Activated T-cell treated with anti-CD3 and anti-CD28 coated beads for 4 hours (primary cell): ENCODE measurements around the gene CYP2W1.
"Not testable (repeated sequence)": the region's sequence is repeated elsewhere in the genome, so short reads cannot be mapped to it uniquely, and the experiment has no call there.

Experiments
- DNase-seq: peaks from one replicate; pipeline ENCODE4 v3.0.0-alpha.2; 2020

The CYP2W1 gene, protein sequence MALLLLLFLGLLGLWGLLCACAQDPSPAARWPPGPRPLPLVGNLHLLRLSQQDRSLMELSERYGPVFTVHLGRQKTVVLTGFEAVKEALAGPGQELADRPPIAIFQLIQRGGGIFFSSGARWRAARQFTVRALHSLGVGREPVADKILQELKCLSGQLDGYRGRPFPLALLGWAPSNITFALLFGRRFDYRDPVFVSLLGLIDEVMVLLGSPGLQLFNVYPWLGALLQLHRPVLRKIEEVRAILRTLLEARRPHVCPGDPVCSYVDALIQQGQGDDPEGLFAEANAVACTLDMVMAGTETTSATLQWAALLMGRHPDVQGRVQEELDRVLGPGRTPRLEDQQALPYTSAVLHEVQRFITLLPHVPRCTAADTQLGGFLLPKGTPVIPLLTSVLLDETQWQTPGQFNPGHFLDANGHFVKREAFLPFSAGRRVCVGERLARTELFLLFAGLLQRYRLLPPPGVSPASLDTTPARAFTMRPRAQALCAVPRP

DNA sequence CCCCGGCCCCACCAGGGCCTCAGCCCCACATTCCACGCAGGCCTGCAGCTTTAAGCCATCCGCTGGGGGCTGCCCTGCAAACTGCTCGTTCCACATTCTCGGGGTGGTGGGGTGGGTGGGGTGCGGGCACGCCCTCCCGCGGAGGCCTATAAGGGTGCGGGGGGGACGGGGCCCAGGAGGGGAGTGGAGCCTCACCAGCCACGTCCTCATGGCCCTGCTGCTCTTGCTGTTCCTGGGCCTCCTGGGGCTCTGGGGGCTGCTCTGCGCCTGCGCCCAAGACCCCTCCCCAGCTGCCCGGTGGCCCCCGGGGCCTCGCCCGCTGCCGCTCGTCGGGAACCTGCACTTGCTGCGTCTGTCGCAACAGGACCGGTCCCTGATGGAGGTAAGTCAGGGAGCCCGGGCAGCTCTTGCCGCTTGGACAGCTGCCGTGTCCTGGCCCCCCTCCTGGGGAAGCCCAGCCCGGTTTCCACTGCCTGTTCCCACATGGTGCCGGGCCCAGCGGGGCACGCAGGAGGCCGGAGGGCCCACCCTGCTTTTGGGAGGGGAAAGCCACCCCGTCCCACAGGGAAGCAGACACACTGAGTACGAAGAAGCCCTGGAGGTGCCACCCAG, at the start of gene CYP2W1:
Gene CYP2W1 (plus strand): TSS at position 178 of the 612 bp plus-strand sequence. CDS start 31 bp downstream, at position 209.
- DNase-seq = no peak

DNA sequence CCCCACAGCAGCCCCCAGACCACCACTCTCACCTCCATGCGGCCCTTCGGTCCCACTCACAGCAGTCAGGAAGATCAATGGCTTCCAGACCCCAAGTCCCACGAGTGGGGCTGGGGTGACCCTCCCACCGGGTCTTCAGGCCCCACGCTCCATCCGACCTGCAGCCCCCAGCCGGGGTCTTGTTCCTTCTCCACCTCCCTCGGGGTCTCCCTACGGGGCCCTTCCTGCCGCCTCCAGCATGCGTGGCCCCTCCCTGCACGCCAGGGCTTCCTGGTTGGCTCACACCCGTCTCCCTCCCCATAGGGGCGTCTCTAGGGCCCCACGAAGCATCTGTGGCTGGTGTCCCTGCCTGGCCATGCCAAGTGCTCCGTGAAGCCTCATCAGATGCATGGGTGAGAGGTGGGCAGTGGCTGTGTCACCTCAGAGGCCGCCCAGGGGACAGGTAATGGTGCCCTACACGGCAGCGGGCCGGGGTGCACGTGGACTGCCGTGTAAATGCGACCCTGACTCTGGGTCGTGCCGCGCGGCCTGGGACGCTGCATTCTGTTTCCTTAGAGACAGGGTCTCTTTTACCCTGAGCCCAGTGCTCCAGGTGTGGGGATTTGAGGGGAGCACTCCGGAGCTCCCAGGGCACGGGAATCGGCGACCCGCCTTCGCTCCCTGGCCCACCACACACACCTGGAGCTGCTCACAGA, 48.4 kb upstream of the CYP2W1 start:
- no peak for DNase-seq

DNA sequence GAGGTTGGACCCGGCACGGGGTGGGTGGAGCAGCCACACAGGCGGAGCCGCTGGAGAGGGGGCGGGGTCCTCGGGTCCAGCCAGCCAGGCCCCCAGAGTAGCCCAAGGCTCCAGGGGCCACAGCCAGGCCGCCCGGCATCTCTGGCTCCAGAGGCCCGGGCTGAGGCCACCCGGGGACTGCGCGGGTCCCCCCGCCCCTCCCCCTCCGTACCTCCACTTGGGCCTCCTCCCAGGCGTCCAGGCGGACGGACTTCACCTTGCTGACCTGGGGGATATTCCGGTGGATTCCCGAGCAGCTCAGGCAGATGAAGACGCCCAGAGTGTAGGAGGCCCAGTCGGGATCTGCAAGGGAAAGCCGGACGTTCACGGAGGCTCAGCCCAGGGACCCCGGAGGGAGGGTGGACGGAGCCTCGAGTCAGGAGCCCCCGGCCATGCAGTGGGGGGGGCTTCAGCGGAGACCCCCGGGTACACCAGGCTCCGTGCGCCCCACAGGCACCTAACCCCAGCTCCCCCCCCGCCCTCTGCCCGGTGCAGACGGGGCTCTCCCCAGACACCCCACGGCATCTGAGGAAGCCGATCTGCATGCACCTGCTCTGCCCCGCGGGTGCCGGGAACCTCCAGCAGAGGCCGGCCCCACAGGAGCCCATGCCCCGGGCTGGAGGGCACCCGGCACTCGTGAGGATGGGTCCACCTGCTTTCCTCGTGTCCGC, 47.7 kb upstream of the CYP2W1 start:
- DNase-seq = no peak

DNA sequence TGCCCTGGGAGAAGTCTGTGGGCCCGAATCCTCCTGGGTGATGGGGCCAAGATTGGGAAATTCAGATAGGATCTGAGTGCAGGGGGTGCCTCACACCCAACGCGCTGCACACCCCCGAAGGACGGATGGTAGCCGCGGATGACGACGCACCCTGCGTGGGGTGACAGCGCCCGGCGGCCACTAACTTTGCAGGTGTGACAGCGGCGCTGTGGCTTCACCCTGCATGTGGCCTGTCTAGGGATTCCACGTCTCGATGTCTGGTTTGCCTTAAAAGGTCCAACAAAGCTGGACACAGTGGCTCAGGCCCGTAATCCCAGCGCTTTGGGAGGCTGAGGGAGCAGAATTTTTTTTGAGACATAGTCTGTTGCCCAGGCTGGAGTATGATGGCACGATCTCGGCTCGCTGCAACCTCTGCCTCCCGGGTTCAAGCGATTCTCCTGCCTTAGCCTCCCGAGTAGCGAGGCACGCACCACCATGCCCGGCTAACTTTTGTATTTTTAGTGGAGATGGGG, 47.1 kb upstream of the CYP2W1 start:
- DNase-seq = no peak

DNA sequence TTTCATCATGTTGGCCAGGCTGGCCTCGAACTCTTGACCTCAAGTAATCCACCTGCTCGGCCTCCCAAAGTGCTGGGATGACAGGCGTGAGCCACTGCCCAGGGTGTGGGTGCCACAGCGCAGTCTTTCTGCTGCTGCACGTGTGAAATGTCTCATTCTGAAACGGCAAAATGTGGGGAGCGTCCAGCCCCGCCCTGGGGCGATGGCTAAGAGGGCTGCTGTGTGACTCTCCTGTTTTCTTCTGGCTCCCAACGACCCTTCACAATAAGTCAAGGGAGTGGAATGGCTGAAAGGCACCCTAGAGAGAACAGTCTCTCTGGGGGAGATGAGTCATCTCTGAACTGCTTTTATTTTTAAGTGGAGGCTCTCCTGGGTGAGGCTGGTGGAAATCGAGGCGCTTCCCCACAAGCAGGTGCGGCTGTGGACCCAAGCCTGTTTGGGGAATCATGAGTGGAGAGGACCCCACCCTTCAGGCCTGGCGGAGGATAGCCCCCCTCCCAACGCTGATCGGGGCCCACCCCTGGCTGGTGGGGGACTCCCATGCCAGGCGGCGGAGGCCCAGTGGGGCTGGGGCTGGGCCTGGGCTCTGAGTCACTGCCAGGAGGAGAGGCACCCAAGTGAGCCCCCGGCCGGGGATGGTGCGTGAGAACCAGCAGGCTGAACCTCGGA, 46.5 kb upstream of the CYP2W1 start:
- no peak for DNase-seq

GRCh38 chr7:937856-938484, 45.0 kb upstream of the CYP2W1 start:
- no peak for DNase-seq

DNA sequence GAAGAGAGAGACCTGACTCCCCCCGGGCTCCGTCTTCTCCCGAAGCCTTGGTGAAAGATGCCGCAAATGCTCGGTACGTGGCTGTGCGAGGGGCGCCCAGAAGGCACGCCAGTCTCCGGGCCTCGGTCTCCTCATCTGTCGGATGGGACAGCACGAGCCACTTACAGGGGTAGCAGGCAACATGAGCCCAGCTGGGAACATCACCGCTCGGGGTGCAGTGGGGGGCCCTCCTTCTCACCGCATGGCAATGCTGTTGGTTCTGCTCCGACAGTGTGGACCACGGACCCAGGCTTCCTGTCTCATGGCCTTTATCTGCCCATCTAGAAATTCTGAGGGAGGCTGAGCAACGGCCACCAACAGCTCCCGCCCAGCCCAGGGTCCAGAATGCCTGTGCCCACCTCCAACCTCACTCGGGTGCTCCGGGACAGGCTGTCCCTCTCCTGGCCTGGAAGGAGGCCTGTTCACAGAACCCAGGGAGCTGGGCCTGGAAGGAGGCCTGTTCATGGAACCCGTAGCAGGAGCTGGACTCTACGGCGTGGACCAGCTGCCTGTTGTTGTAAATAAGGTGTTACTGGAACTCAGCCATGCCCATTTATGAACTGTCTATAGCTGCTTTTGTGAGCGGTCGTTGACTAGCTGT, 44.3 kb upstream of the CYP2W1 start:
- no peak for DNase-seq

GRCh38 chr7:939843-940242, 43.1 kb upstream of the CYP2W1 start:
- no peak for DNase-seq

- no peak for DNase-seq
Observed at GRCh38 chr7:940599-941408, 42.2 kb upstream of the CYP2W1 start.

DNA sequence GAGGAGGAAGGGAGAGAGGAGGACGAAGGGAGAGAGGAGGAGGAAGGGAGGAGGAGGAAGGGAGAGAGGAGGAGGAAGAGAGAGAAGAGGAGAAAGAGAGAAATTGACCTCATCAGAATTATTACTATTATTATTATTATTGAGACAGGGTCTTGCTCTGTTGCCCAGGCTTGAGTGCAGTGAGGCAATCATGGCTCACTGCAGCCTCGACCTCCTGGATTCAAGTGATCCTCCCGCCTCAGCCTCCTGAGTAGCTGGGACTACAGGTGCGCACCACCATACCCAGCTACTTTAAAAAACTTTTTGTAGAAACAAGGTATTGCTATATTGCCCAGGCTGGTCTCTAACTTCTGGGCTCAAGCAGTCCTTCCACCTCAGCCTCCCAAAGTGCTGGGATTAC, 39.2 kb upstream of the CYP2W1 start:
- DNase-seq = not testable (repeated sequence)

GRCh38 chr7:944744-945143, 38.2 kb upstream of the CYP2W1 start:
- DNase-seq = no peak

GRCh38 chr7:945147-945555, 37.8 kb upstream of the CYP2W1 start:
- DNase-seq = no peak

DNA sequence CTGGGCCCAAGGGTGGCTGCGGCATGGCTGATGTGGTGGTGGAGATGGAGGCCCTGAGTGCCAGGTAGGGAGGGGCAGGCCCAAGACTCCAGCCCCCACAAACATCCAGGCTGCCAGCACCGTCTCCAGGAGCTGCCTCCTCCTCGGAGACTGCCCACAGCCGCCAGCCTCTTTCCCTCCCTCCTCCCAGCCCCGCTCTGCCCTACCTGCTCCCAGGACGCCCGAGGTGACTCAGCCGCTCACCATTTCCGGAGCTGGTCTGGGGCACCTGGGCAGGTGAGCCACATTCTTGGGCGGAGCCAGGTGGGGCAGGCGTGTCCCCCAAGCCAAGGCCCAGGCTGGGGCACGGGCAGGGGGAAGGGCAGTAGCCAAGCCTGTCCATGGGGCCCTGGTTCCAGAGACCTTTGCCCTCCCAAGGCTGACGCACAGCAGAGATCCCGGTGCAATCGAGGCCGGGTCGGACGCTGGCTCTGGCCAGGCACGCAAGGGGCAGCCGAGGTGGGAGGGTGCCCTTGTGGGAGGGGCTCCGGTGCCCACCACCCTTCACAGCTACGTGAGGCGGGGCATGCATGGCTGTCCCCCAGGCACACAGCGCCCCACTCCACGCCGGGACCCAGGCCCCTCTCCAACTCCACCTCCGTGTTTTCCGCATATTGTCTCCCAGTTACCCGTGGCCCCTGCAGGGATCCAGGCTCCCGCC, 37.3 kb upstream of the CYP2W1 start:
- DNase-seq = no peak

- DNase-seq = no peak
Observed at GRCh38 chr7:946256-946996, 36.6 kb upstream of the CYP2W1 start.

DNA sequence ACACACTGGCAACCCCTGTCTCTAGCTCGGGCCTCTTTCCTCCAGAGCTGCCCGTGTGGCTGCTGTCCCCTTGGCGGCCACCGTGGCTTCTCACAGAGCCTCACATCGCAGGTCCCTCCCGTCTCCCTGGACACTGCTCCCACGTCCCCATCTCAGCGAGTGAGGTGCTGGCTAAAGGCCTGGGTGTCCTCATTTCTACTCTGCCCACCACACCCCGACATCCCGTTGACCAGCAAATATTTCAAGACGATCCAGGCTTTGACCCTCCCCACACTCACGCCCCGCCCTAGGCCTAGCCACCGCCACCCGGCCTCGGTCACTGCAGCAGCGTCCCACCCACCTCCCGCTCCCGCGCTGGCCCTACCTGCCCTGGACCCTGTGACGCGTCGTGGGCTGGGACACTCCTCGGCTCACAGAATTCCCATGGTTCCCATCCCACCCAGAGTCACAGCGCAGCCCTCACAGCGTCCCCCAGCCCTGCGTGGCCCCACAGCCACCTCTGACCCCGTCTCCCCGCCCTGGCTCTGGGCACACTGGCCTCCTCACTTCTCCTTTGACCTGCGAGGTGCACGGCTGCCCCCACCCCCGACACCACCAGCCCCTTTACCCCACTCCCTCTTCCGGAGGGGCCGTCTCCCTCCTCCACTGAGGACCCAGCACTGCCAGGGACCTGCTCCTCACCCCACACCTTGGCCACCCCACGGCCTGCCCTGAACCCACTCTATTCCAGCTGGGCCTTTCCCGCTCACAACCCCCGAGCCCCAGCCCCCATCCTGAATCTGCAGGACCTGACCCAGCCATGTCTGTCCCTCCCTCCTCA, 35.4 kb upstream of the CYP2W1 start:
- no peak for DNase-seq

- no peak for DNase-seq
Observed at GRCh38 chr7:949021-949934, 33.7 kb upstream of the CYP2W1 start.
